HT1080 (cell line): Measurements from ENCODE around the gene WNT3A. TPM values are rescaled to one million over a fixed set of nuclear protein-coding genes. Genes with fewer than 3 reads are reported as not detected.

Source experiments
- DNase-seq: peaks from one replicate; pipeline ENCODE4 v3.0.0-alpha.2; 2015; ENCODE audit warnings: low read depth
- total RNA-seq: library from RNA; depleted of rRNA; stranded (reverse); fragments of >200 nt; shearing (Covaris generic); gene quantifications from 2 replicates; pipeline ENCODE4 v1.2.3, GENCODE V29; 2014

Gene WNT3A
- total RNA-seq, 1 experiment from 2014 or later = not detected

- no peak for DNase-seq
Observed at GRCh38 chr1:228100822-228101613, 94.2 kb downstream of the WNT3A start.

GRCh38 chr1:228101614-228101993 is 94.8 kb downstream of the WNT3A start:
- no peak for DNase-seq

- DNase-seq = peak; percentile 46
Observed at GRCh38 chr1:228101994-228102790, 95.4 kb downstream of the WNT3A start.

- DNase-seq = peak; percentile 85
Observed at GRCh38 chr1:228102791-228103620, 96.2 kb downstream of the WNT3A start, which contains the start of gene C1orf35. Gene C1orf35 (minus strand): TSS chr1:228103325. CDS start chr1:228103227, 98 bp downstream.

GRCh38 chr1:228104526-228105269 is 97.9 kb downstream of the WNT3A start:
- DNase-seq = no peak

- DNase-seq = no peak
Observed at GRCh38 chr1:228105270-228105995, 98.6 kb downstream of the WNT3A start.

GRCh38 chr1:228105996-228106799 is 99.4 kb downstream of the WNT3A start:
- no peak for DNase-seq

- DNase-seq = no peak
Observed at GRCh38 chr1:228106800-228107054, 99.9 kb downstream of the WNT3A start.

GRCh38 chr1:228107636-228108035 is 100.8 kb downstream of the WNT3A start:
- no peak for DNase-seq

GRCh38 chr1:228108055-228108690 is 101.4 kb downstream of the WNT3A start:
- DNase-seq = no peak

GRCh38 chr1:228108742-228109072 is 101.9 kb downstream of the WNT3A start:
- no peak for DNase-seq

GRCh38 chr1:228109073-228109961 is 102.5 kb downstream of the WNT3A start, which contains the start of gene MRPL55:
Gene MRPL55 (minus strand): TSS chr1:228109299. CDS start chr1:228108260, 1,039 bp downstream.
- DNase-seq = peak; percentile 90

- DNase-seq = no peak
Observed at GRCh38 chr1:228109962-228110488, 103.2 kb downstream of the WNT3A start.

- no peak for DNase-seq
Observed at GRCh38 chr1:228110556-228110955, 103.8 kb downstream of the WNT3A start.
